ENCODE measurements around the gene POMC. TPM values are rescaled to one million over a fixed set of nuclear protein-coding genes. Genes with fewer than 3 reads are reported as not detected.

POMC gene
- total RNA-seq, 1 experiment from 2014 or later: 1.6 TPM

- Histone ChIP-seq H2BK120ac (ENCODE audit: low read depth, low read length, poor library complexity, severe bottlenecking) (no peak overlapping the region), H3K4ac (ENCODE audit: low read depth, low read length) (no peak overlapping the region), H3K23ac (ENCODE audit: insufficient read length, low read depth, low read length) (no peak overlapping the region), H3K14ac (ENCODE audit: insufficient read depth, low read length) (no peak overlapping the region), H2BK20ac (ENCODE audit: low read depth, low read length, poor library complexity, severe bottlenecking) (no peak overlapping the region), H3K9me3 (ENCODE audit: control insufficient read depth, low read depth, low read length) (no peaks in the 10 kb centered on the region), H3K79me1 (ENCODE audit: insufficient read depth, low read depth, low read length, poor library complexity, severe bottlenecking) (no peaks in the 10 kb centered on the region), H2BK12ac (ENCODE audit: insufficient read length, low read depth, low read length) (no peak overlapping the region), H3K4me1 (ENCODE audit: insufficient read depth, low read length) (no peaks in the 10 kb centered on the region), H2BK15ac (ENCODE audit: low read depth, low read length) (no peak overlapping the region), H3K56ac (ENCODE audit: insufficient read length, low read depth, low read length) (no peak overlapping the region), H3K27ac (ENCODE audit: insufficient read length, low read depth, low read length) (no peak overlapping the region), H3K18ac (ENCODE audit: insufficient read length, low read depth, low read length) (no peak overlapping the region), H3T11ph (ENCODE audit: low read length) (no peak overlapping the region), H2BK5ac (ENCODE audit: insufficient read length, low read length) (no peak overlapping the region), H4K91ac (ENCODE audit: insufficient read length, low read depth, low read length) (no peak overlapping the region), H4K8ac (replicated peaks; ENCODE audit: insufficient read length, low read depth, low read length) (no peak overlapping the region), H4K5ac (ENCODE audit: insufficient read length, low read depth, low read length) (no peak overlapping the region), H4K20me1 (ENCODE audit: control insufficient read depth, insufficient read depth, insufficient read length) (no peaks in the 10 kb centered on the region), H2AFZ (ENCODE audit: low read length) (no peak overlapping the region), H3K9ac (ENCODE audit: extremely low read depth, insufficient read length, low read length) (no peak overlapping the region), H3K79me2 (ENCODE audit: insufficient read depth, low read length) (no peaks in the 10 kb centered on the region), H2AK5ac (ENCODE audit: insufficient read length, low read length) (no peak overlapping the region), H3K27me3 (ENCODE audit: insufficient read depth, low read length) (no peaks in the 10 kb centered on the region), H3K4me2 (ENCODE audit: insufficient read depth, insufficient read length, low read length) (no peak overlapping the region), H3K23me2 (ENCODE audit: insufficient read length, low read depth, low read length, poor library complexity, severe bottlenecking) (no peaks in the 10 kb centered on the region)
- H3K27ac Mint-ChIP-seq: no peak overlapping the region
- no peaks in the 10 kb centered on the region for H3K36me3 Mint-ChIP-seq (ENCODE audit: insufficient read depth in 1 of 3, low read depth in 3 of 3)
- H3K4me1 Mint-ChIP-seq: peaks cover 5 to 10% of the 10 kb centered on the region in 2 experiments
- H3K27me3 Mint-ChIP-seq (ENCODE audit: low read depth): peaks cover 2% of the 10 kb centered on the region; the same call in 1 of the 2 replicates
- no peak for DNase-seq
- WGBS (ENCODE audit: extremely low coverage, insufficient read length, low lambda C conversion rate): no CpG with 5 or more reads among the region's 7 CpGs
- H3K4me3 Mint-ChIP-seq: no peak overlapping the region
- H3K9me3 Mint-ChIP-seq: no peaks in the 10 kb centered on the region
- TF ChIP-seq CTCF (conservative IDR thresholded peaks at IDR 0.05): no peak
Measured at GRCh38 chr2:25201794-25202193, 33.4 kb upstream of the POMC start.
